ENCODE data around the gene PWWP2B.

- no peak for TF ChIP-seq ARNT (IDR thresholded peaks at IDR 0.05)
- no peak for TF ChIP-seq ELF4 (IDR thresholded peaks at IDR 0.05)
- no peak for TF ChIP-seq NFRKB (IDR thresholded peaks at IDR 0.05)
- TF ChIP-seq FOXM1 (IDR thresholded peaks at IDR 0.05; ENCODE audit: borderline replicate concordance) = no peak
- no peak for TF ChIP-seq LEF1 (IDR thresholded peaks at IDR 0.05; ENCODE audit: borderline replicate concordance)
- TF ChIP-seq SP1 (IDR thresholded peaks at IDR 0.05) = no peak
- TF ChIP-seq TARDBP (IDR thresholded peaks at IDR 0.05) = no peak
- no peak for TF ChIP-seq ZNF384 (IDR thresholded peaks at IDR 0.05)
- no peak for TF ChIP-seq BHLHE40 (IDR thresholded peaks at IDR 0.05; ENCODE audit: borderline replicate concordance)
- no peak for TF ChIP-seq HDGF (IDR thresholded peaks at IDR 0.05; ENCODE audit: borderline replicate concordance)
Measured at GRCh38 chr10:132388891-132389432, 8.0 kb upstream of the PWWP2B start.

Data from HEK293T (cell line).